ENCODE measurements around the gene CPT1B. TPM values are rescaled to one million over a fixed set of nuclear protein-coding genes. Genes with fewer than 3 reads are reported as not detected.

The CPT1B gene
- total RNA-seq, 1 donor from 2014 or later = 0.43 TPM

GRCh38 chr22:50602338-50602700, 24.1 kb upstream of the CPT1B start:
- H3K4me1 ChIP-seq = peaks cover 4 to 6% of the 10 kb centered on the region in 2 donors

GRCh38 chr22:50601669-50602337, 23.6 kb upstream of the CPT1B start:
- TF ChIP-seq CTCF (IDR thresholded peaks at IDR 0.05) = no peak
- peaks cover 16% of the 10 kb centered on the region for H3K27me3 ChIP-seq
- intact Hi-C loops (cut with DNase I) = no loop called here
- H3K4me3 ChIP-seq = no peak overlapping the region
- no peak for DNase-seq (ENCODE audit: low spot score in 2 of 2)
- no peaks in the 10 kb centered on the region for H3K36me3 ChIP-seq
- no peak overlapping the region for H3K27ac ChIP-seq
- peaks cover 4 to 6% of the 10 kb centered on the region in 2 donors for H3K4me1 ChIP-seq
- no peaks in the 10 kb centered on the region for H3K9me3 ChIP-seq

More at GRCh38 chr22:50602338-50602700, 24.1 kb upstream of the CPT1B start:
- no peak for DNase-seq (ENCODE audit: low spot score in 2 of 2)
- no peaks in the 10 kb centered on the region for H3K9me3 ChIP-seq
- intact Hi-C loops (cut with DNase I) = no loop called here
- TF ChIP-seq CTCF (IDR thresholded peaks at IDR 0.05) = no peak
- H3K27ac ChIP-seq = no peak overlapping the region
- no peak overlapping the region for H3K4me3 ChIP-seq
- H3K27me3 ChIP-seq = peaks cover 16% of the 10 kb centered on the region
- no peaks in the 10 kb centered on the region for H3K36me3 ChIP-seq

DNA sequence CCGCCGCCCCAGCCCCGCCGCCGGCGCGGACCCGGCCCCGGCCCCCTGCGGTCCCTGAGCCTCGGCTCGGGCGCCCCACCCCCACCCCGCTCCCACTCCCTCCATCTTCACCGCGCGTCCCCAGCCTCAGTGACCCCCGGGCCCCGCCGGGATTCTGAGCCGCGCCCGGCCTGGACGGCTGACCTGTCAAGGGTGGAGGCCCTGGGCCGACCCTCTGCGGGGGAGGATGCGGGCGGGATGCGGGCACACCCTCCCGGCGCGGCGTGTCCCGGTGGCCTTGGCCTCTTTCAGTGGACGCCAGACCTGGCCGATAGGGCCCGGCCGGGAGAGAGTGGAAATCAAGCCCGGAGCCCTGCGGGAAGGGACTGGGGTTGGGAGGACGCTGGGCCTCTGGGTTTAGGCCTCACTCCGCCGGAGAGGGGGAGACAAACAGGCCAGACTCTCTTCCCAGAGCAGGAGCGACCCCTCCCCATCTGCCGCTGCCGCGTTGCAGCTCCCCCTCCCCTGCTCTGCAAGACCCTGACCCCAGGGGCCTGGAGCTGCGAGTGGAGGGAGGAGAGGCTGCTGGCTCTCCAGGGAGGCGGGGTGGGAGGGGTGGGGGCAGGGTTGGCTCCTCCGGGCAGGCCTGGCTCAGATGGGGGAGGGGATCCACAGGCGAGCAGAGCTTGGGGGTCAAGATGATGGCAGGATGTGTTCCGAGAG, 22.9 kb upstream of the CPT1B start:
- intact Hi-C loops (cut with DNase I) = no loop called here
- H3K27me3 ChIP-seq = peaks cover 16% of the 10 kb centered on the region
- H3K4me1 ChIP-seq = peaks cover 4 to 6% of the 10 kb centered on the region in 2 donors
- no peak for TF ChIP-seq CTCF (IDR thresholded peaks at IDR 0.05)
- H3K27ac ChIP-seq = no peak overlapping the region
- DNase-seq (ENCODE audit: low spot score in 2 of 2) = no peak
- no peaks in the 10 kb centered on the region for H3K9me3 ChIP-seq
- peak overlapping the region; percentile 48 to 60 for H3K4me3 ChIP-seq
- H3K36me3 ChIP-seq = no peaks in the 10 kb centered on the region

GRCh38 chr22:50600538-50600937, 22.3 kb upstream of the CPT1B start, which contains the start of gene MAPK8IP2:
Gene MAPK8IP2, plus strand, starts transcription at chr22:50600793. Its CDS starts 26 bp downstream, at chr22:50600819.
- Histone ChIP-seq H3K4me1 (peaks cover 4 to 6% of the 10 kb centered on the region in 2 donors), H3K27ac (no peak within 1 kb of the TSS), H3K27me3 (peaks cover 16% of the 10 kb centered on the region)

DNA sequence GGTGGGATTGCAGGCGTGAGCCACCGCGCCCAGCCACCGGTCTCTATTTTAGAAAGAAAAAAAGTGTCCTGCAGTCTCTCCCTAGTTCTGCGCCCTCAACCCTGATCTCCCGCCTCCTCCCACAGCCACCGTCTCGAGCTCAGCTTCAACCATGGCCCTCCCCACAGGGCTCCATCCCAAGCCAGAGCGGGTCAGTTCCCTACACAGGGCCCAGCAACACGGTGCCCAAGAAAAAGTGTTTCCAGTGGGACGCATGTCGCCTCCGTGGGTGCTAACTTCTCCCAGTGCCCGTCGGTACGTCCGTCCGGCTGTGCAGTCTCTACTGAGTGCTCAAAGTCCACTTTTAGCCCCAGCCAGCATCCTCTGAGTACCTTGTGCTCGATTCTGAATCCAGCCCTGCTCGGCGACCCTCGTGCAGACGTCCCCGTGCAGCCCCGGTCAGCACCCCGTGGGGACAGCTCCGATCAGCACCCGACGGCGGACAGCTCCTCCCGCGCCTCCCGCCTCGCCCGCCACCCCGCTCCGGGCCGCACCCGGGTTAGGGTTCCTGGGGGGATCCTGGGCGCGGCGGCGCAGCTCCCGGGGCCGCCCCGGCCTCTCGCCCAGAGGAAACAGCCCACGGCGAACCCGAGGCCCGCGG, 21.7 kb upstream of the CPT1B start:
- Histone ChIP-seq H3K36me3 (no peaks in the 10 kb centered on the region), H3K4me1 (peaks cover 4 to 6% of the 10 kb centered on the region in 2 donors), H3K27ac (no peak overlapping the region), H3K4me3 (peak overlapping the region; percentile 48 to 60), H3K9me3 (no peaks in the 10 kb centered on the region), H3K27me3 (peaks cover 16% of the 10 kb centered on the region)
- no peak for TF ChIP-seq CTCF (IDR thresholded peaks at IDR 0.05)
- DNase-seq (ENCODE audit: low spot score in 2 of 2) = no peak
- intact Hi-C loops (cut with DNase I) = no loop called here

More at GRCh38 chr22:50600538-50600937, 22.3 kb upstream of the CPT1B start, which contains the start of gene MAPK8IP2:
- TF ChIP-seq CTCF (IDR thresholded peaks at IDR 0.05) = no peak
- DNase-seq (ENCODE audit: low spot score in 2 of 2) = no peak
- Histone ChIP-seq H3K36me3 (no peaks in the 10 kb centered on the region), H3K4me3 (peak within 1 kb of the TSS; percentile 48 to 60), H3K9me3 (no peaks in the 10 kb centered on the region)
- intact Hi-C loops (cut with DNase I) = no loop called here
